GM19239 (cell line): ENCODE measurements around the gene ZFPM1.

Experiments used
- DNase-seq: peaks from one replicate; pipeline ENCODE4 v3.0.0; 2011; ENCODE audit warnings: low spot score; ENCODE audit not compliant: insufficient read length
- FAIRE-seq: peaks from 2 replicates; lab custom pipeline; 2011; peaks lifted over from hg19 to GRCh38; lab: Jason Lieb, UNC

The ZFPM1 gene

DNA sequence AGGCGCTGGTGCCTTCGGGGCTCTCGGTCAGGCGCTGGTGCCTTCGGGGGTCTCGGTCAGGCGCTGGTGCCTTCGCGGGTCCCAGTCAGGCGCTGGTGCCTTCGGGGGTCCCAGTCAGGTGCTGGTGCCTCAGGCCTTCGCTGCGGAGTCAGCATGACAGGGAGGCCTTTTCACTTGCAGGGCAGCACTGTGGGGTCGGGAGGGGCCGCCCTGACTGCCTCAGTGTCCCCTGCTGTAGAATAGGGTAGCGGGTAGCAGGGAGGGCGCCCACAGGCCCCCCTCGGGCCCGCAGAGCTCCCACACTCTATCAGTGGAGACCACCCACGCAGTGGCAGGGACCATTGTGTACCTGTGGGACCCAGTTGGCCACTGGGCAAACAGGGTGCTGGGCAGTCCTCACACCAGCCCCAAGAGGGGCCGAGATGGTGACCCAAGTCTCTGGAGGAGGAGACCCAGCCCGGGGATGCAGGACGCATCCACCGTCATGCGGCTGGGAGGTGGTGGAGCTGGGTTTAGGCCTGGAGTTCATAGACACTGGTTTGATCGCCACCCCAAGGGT is 38.0 kb downstream of the ZFPM1 start:
- no peak for DNase-seq
- FAIRE-seq = no peak

DNA sequence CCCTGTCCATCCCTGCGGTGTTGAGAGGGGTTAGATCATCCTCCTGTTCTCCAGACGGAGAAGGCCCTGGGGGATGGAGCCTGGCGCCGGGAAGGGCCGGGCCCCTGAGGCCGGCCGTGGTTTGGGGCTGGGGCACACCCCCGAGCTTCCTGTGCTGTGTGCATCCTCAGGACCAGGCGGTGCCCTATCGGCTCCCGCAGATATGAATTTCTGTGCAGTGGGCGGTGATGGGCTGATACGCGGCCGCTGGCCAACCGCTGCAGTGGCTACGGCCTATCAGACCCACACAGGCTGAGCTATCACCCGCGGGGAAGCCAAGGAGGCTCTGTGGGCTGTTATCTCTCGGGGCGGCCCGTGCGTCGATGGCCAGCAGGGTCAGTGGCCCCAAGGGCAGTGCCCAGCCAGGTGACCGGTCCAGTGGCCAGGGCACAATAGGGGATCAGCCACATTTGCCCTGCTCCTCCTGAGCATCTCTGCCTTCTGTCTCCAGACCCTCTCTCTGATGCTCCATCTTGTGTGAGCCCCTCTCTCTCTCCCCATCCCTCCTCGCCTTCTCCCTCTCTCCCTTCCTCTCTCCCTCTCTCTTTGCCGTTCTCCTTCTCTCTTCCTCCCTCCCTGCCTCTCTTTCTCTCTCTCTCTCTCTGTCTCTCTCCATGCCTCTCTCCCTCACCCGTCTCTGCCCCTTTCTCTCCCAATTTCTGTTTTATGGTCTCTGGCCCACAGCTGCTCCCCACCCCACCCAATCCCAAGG is 38.7 kb downstream of the ZFPM1 start:
- no peak for FAIRE-seq
- DNase-seq = no peak

DNA sequence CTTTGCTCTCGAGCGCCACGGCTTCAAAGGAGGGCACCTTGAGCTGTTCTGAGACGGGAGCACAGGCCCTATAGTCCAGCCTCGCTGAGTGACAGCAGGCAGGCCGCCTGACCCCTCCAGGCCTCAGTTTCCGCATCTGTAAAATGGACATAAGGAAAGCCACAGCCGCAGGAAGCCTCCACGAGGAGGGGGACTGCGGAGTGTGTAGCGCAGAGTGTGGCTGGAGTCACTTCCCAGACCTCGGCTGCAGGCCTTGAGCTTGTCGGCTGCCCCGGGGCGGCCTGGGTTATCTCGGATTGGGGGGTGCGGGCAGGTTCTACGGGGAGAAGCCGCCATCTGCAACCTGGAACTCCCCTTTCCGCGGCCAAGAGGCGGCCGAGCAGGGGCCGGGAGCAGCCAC is 40.8 kb downstream of the ZFPM1 start:
- FAIRE-seq = no peak
- no peak for DNase-seq

DNA sequence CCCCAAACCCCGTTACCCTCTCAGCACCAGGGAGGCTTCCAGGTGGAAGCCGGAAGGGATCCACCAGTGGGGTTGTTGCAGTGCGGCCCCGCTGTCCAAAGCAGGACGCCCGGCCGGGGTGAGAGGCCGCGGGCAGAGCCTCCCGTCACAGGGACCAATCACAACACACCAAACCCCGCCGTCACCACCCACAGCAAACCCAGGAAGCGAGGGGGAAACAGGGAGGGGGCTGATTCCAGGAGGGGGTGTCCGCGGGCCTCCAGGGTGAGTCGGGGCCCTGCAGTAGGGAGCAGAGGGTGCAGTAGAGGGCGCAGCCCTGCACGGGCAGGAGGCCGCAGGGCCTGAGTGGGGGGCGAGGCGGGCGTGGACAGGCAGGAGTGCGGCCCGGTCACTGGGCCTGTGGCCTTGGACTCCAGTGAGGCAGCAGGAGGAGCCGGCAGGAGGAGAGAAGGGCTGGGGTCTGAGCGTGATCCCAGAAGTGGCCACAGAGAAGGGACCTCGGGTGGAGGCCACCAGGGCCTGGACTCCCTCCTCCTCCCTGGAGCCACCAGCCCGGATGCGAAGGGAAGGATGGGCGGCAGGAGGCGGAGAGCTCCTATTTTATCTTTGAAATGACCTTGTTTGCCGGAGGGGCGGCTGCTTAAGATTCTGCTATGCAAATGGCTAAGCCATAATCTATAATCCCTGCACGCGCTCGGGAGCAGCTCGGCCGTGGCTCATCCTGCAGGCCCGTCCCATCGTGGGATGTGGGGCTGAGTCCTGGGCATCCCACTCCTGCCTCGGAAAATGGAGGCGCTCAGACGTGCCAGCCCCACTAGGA is 41.5 kb downstream of the ZFPM1 start:
- no peak for FAIRE-seq
- DNase-seq = no peak

DNA sequence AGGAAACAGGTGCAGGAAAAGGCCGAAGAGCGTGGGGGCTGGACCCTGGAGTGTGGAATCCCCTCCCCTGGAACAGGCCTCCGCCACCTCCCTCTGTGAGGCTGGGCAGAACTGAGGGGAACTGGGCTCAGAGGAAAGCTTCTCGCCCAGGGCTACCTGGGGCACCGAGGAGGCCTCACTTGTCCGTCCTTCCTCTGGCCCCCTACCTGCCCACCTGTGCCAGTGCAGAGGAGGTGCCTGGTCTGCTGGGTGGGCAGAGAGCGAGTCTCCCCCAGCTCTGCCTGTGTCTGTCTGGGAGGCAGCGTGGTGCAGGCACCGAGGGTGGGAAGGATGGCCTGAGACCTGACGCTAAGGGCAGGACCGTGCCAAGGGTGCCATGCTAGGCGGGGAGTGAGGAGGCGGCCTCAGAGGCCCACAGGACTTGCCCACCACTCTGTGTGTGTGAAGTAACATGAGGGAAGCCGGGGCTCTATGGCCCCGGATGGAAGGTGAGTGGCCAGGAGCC is 42.2 kb downstream of the ZFPM1 start:
- DNase-seq = no peak

DNA sequence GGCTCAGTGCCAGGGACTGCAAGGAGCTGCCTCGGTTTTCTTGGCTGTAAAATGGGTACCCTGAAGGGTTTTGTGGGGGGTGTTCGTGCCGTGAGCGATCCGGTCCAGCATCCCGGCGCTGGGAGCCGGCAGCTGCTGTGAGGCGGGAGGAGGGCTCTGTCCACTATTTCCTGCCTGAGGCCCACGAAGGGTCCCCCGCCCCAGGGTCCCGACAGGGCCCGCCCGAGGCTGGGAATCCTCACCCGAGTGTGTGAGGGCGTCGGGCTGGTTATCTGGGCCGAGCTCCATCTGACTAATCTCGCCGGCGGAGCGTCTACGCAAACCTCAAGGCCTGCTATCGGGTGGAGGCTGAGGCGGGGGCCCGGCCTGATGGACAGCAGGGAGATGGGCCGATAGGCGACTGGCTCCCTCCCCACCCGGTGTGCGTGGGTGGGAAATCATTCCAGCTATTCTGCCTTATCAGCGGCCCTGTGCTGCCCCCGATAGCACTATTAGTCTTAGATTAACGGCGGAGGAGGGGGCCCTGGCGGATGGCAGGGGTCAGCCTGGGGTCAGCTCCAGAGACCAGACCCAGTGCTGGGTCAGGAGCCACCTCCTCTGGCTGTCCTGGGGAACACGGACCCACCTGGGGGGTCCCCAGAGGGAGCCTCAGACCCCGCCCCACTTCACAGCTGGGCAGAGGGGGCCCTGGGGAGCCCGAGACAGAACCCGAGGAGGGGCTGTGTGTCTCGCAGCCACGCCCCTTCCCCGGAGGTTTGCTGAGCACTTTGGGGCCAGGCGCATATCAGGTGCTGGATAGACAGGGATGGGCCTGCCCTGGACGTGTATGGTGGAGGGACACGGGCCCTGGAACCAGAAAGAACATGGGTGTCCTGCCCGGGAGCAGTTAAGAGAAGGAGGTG is 44.7 kb downstream of the ZFPM1 start:
- FAIRE-seq = no peak

More for the DNA sequence above, 42.2 kb downstream of the ZFPM1 start:
- no peak for FAIRE-seq

DNA sequence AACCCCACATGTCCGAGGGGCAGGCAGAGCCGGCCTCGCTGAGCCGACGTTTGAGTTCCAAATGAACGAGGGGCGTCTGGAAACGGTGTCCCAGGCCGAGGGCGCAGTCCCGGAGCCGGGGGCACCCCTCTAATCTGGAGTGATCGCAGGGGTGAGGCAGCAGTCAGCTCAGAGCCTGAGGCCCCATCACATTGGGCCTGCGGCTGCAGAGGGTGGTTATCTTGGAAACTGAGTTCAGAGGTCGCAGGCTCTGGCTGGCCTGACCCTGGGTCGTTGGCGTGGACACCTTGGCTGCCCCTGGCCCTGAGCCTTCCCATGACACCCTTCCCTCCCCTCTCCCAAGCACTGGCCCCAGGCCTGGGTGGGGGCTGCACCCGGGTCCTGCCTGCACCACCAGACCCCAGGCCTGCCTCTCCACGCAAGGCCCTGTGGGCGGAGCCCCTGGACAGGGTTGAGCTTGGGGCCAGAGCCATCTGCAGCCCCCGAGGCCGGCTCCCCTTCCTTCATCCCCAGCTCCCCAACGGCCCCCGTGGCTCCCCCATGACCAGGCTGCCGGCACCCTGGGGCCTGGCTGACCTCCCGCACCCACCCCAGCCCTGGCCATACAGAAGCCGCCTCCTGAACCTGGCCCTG is 45.6 kb downstream of the ZFPM1 start:
- DNase-seq (no peak), FAIRE-seq (no peak)

More for the DNA sequence above, 44.7 kb downstream of the ZFPM1 start:
- no peak for DNase-seq

DNA sequence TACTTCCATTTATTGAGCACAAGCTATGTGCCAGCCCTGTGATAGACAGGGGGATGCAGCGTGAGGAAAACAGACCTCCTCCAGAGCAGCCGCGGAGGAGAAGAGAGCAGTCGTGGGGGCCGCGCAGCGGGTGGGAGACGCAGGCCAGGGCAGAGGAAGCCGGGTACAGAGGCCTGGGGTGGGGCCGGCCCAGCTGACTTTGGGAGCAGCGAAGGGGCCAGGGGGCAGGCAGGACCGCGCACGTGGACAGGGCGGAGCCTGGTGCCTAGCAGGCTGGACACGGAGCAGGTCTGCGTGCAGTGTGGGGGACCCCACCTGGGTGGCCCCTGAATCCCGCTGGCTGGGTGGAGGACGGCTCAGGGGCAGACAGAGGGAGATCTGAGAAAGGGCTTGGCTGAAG is 46.2 kb downstream of the ZFPM1 start:
- no peak for DNase-seq
- no peak for FAIRE-seq

DNA sequence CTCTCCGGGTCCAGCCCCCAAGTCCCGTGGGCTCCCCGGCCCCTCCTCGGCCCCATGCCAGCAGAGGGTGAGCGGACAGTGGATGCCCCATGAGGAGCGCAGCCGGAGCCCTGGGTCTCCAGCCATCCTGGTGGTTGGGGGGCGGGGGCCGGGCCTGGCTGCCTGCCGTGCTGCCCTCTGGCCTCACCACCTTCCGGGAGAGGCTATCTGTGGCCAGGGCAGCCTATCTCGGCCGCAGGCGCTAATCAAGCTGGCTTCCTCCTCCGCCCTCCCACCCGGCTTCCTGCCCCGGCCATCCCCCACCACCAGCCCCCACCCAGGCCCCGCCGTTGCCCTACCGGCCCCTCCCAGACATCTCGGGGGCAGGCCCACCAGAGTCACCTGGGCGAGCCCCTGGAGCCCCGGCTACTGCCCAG is 46.8 kb downstream of the ZFPM1 start:
- FAIRE-seq (no peak), DNase-seq (no peak)

DNA sequence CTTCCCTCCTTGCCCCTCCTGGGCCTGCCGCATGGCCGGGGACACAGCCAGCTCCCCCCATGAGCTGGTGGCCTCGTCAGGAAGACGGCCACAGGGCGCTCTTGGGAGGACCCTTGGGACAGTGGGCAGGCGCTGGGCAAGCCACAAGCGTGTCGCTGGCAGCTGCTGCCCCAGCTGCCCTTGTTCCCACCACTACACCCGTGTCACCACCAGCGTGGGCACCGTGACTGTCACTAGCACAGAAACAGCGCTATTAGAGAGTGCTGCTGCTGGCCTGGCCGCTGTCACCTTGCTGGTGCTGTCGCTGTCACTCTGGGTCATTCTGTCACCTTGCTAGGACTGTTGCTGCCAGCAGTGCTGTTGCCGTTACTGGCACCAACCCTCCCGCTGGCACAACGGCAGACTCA is 47.2 kb downstream of the ZFPM1 start:
- FAIRE-seq (no peak), DNase-seq (no peak)

DNA sequence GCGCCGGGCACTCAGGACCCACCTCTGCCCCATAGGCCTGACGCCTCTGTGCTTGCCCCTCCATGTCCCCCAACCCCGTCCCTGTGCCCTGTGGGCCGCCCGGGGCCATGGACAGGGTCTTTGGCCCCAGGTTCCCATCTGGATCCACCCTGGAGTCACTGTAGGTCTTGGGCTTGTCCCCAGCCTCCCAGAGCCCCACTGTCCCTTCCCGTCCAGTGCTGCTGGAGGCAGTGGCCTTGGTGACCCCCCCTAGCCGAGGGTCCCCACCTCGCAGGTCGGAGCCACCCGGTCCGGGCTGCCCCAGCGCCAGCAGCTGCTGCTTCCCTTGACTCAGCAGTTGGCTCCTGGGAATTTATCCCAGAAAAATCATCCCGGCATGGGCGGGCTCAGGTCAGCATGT is 49.3 kb downstream of the ZFPM1 start:
- DNase-seq (no peak), FAIRE-seq (no peak)

DNA sequence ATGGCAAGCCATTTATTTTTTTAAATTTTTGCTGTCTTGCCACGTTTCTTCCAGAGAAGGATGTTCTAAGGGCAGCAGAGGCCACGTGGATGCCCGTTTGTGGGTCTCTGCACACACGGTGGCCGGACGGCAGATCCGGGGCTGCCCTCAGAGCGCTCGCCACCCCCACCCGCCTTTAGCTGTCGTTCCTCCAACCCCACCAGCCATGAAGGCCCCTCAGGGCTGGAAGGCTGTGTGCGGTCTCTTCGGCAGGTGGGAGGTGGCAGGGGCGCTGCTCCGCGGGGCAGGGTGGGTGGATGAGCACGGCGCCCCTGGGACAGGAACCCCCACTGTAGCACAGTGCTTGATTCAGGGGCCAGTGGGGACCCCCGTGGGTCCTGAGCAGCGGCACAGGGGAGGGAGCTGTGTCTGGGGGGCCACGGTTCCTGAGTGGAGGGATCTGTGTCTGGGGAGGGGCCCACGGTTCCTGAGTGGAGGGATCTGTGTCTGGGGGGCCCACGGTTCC is 49.7 kb downstream of the ZFPM1 start:
- FAIRE-seq (no peak), DNase-seq (no peak)

DNA sequence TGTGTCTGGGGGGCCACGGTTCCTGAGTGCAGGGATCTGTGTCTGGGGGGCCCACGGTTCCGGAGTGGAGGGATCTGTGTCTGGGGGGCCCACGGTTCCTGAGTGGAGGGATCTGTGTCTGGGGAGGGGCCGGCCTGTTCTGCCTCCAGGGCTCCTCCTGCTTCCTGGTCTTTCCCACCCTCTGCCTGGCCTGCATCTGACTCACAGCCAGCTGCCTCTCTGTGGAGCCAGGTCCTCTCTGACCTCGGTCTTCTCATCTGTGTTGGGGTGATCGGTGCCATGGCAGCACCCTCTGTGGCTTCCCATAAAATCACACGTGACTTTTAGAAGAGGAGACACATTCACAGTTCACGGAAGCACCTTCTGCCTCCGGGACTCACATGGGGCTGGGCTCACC is 50.3 kb downstream of the ZFPM1 start:
- no peak for DNase-seq
- FAIRE-seq = no peak

DNA sequence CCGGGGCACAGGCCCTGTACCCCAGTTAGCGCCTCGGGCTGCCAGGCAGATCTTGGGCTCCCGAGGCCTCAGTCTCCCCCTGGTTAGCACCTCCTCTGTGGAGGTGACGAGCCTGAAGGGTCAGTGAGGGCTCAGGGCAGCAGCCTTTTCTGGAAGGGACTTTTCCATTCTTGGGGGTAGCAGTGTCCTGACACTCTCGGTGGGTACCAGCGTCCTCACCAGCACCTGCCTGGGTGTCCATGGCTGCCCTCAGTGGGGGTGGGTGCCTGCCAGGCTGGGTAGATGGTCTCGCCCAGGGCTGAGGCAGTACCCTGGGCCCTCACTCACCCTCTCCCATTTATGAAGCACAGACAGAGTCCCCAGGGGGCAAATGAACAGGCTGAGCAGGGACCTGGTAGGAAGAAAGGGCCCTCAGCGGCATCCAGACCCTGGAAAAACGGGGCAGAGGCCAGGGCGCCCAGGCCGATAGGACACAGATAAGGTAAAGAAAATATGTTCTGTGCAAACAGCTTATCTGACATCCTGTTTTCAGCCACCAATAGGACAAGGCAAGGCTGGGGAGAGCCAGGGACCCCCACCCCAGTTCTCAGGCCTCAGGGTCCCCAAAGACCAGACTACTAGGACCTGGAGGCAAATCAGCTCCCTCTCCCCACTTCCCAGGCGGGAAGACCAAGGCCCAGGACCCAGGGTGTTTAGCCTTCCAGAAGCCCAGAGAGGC is 50.9 kb downstream of the ZFPM1 start:
- FAIRE-seq (no peak), DNase-seq (no peak)

DNA sequence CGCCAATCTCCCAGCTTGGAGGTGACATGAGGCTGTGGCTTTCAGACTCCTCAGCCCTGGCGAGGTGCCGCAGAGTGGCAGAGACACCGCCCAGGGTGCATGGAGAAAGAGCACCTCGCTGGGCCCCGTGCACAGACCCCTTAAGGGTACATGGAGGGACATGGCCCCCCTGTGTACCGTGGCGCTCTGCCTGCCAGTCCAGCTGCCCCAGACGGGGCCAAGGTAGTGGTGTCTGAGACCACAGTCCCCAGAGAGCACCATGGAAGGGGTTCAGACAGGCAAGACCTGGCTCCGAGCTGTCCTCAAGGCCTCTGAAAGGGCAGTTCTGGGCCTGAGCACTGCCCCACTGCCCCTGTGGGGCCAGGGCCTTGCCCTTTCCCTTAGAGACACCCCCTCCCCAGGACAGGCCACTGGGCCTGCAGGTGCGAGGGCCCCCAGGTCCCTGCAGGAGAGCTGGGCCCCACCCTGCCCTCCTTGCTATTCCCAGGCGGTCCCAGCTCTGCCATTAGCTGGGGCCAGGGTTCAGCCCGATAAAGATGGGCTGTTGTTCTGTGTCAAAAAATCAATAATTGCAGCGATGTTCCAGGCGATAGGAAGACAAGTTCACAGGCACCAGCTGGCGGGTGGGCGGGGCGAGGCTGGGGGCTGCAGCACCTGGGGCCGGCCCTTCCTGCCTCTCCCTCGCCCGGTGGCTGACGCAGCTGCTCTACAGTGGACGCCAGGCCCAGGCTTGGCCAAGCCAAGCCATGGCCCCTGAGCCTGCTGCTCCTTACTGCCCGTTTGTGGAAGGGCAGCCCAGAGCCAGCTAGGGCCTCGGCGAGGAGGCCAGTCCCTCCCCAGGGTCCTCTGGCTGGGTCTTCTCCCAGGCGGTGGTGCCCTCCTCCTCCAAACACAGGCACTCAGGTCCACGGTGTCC is 51.7 kb downstream of the ZFPM1 start:
- FAIRE-seq (no peak), DNase-seq (no peak)

DNA sequence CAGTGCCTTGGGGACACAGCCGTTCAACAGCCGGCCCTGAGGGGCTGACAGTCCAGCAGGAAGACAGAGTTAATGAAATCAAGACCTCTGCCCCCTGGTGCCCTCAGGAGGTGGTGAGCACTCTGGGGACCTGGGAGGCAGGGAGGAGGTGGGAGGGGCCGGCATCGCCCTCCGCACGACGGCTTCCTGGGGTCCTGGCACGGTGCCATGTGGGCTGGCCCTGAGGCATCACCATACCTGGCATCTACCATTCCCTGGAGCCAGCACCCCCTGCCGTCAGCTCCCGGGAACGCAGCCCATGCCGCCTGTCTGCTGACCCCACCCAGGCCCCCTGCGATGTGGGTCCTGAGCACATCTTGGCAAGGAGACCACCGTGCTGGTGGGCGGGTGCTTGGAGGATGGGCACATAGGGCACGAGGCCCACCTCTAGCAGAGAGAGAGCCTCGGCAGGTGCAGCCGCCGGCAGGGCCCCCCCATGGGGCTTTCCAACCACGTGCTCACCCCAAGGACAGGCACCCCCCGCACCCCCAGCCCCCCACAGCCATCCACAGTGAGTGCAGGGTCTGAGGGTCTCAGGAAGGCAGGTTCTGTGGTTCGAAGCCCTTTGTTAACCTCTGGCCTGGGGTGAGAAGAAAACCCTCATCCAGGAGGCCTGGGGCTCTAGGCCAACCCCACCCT is 52.5 kb downstream of the ZFPM1 start:
- FAIRE-seq (no peak), DNase-seq (no peak)

DNA sequence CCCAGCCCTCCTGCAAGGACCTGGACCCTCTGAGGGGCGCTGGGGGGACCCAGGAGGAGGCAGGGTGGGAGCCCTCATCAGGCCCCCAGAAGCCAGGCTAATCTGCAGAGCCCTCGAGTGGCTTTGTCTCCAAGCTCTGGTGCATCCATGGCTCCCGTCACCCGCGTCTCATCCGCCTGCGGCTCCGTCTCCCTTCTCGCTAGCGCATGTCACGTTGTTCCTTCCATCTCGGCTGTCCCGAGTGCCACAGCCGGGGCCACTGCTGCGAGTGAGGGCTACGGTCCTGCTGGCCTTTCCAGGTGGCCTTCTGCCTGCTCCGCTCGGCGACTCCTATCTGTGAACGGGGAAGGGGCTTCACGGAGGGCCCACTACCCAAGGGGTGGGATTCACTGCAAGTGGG is 53.6 kb downstream of the ZFPM1 start:
- DNase-seq (no peak), FAIRE-seq (no peak)
